Activated T-helper 1 cell treated with anti-CD3 and anti-CD28 coated beads, Interleukin-2, amount 50 U/mL, for 16 hours (primary cell): ENCODE measurements around the gene OR2AJ1.

Experiments used
- DNase-seq, 2 donors: peaks; one replicate each; pipeline ENCODE4 v3.0.0-alpha.2; 2020; ENCODE audit warnings: low read depth in 1 of 2, low spot score in 1 of 2

OR2AJ1 gene

DNA sequence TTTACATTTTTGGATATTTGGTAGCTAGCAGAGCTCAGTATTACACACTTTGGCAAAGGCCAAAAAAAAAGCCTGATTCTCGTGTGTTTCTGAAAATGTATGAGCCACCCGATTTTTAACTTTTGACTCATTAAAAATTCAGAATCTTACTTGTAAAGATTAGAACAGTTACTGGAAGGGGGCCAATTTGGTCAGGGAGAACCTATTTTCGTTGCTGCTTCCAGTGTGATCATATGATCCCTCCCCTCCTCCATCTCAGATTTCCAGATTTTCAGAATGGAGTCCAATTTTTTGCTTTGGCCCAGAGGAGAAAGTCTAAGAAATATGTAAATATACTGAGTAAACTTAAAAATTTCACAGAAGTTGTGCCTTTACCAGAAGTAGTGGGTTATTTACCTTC, 37.1 kb downstream of the OR2AJ1 start:
- no peak for DNase-seq

DNA sequence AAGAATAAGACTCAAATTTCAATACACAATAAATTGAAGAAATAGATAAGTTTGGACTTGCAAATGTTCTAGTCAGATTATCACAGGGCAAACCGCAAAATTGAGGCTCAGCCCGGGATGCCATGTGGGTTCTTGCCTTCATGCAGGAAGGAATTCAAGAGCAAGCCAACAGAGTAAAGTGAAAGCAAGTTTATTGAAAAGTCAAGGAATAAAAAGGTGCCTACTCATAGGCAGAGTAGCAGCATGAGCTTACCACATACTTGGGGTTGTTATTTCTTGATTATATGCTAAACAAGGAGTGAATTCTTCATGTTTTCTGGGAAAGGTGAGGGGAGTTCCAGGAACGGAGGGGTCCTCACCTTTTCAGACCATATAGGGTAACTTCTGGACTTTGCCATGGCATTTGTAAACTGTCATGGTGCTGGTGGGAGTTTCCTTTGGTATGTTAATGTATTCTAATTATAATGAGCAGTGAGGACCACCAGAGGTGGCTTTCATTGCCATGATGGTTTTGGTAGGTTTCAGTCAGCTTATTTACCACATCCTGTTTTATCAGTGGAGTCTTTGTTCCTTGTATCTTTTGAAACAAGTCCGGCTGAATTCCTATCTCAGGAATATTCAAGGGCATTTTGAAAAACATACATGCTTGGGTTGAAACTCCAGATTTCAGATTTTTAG, 38.4 kb downstream of the OR2AJ1 start:
- DNase-seq: no peak

DNA sequence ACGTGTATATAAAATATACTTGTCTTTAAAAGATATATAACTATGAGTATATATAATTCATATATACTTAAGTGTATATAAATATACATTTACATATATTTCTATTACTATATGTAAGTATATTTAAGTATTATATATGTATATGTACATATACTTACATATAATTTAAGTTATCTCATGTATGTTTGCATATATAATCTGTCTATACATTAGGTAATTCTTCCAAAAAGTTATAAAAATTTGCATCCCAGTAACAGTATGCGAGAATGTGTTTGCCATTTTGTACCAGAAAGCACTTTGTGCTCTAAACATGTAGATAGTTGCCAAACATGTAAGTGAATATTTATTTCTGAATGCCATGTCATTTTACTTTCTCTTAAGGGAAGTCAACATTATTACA, 40.2 kb downstream of the OR2AJ1 start, which contains the start of gene OR2AK2:
OR2AK2 (plus strand) TSS at position 301 of the 400 bp plus-strand sequence. CDS start 144 bp downstream, outside the sequence.
- no peak for DNase-seq

DNA sequence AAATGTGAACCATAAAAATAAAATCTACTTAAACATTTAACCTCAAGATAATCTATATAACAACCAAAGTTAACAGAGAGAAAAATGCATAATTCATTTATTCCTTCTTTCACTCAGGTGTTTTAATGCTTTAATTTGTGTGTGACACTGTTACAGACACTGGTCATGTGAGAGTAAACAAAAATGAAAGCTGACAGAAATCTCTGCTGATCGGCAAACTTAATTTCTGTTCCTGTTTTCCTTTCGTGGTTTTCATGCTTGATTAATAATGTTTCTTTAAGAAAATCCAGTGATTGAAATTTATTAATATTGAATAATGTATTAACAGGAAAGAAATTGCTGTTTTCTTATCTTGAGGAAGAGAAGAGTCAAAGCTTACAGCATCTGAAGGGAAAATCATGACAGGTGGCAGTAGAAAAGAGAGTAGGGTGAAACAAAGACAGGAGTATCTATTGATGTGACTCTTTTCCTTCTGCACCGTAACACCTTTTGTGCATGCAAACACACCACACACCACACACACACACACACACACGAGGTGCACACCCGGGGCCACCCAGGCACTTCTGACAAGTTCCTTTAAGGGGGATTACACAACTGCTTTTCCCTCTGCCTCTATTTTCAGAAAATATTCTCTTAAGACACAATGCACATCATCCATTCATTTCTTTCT, 42.0 kb downstream of the OR2AJ1 start:
- DNase-seq: no peak
